Smooth muscle cell (in vitro differentiated cells): Measurements from ENCODE around the gene SMYD3. TPM values are rescaled to one million over a fixed set of nuclear protein-coding genes. Genes with fewer than 3 reads are reported as not detected.

Source experiments
- DNase-seq: peaks from one replicate; lab custom pipeline; 2025; ENCODE audit not compliant: unreplicated experiment; lab: John Stamatoyannopoulos, UW
- H2AFZ ChIP-seq: fragments of 200-600 bp; sonication (generic); 2 replicates; pipeline ENCODE4 v1.6.0; 2016; ENCODE audit warnings: antibody characterized with exemption, low read depth, mild to moderate bottlenecking
- H3F3A ChIP-seq: fragments of 200-600 bp; sonication (generic); 2 replicates; pipeline ENCODE4 v1.6.0; 2017; ENCODE audit warnings: antibody characterized with exemption, low read depth
- H3K27ac ChIP-seq: fragments of 200-600 bp; sonication (generic); 2 replicates; pipeline ENCODE4 v1.5.1; 2016; ENCODE audit warnings: low read depth, mild to moderate bottlenecking
- H3K27me3 ChIP-seq: fragments of 200-600 bp; sonication (generic); 2 replicates; pipeline ENCODE4 v1.6.1; 2016; ENCODE audit warnings: low read depth, mild to moderate bottlenecking
- H3K36me3 ChIP-seq: fragments of 200-600 bp; sonication (generic); 2 replicates; pipeline ENCODE4 v1.5.1; 2016; ENCODE audit warnings: low read depth
- H3K4me1 ChIP-seq: fragments of 200-600 bp; sonication (generic); 2 replicates; pipeline ENCODE4 v1.5.1; 2016; ENCODE audit warnings: low read depth
- H3K4me2 ChIP-seq: fragments of 200-600 bp; sonication (generic); 2 replicates; pipeline ENCODE4 v1.6.0; 2016; ENCODE audit warnings: mild to moderate bottlenecking
- H3K4me3 ChIP-seq: fragments of 200-600 bp; sonication (generic); 2 replicates; pipeline ENCODE4 v1.5.1; 2016; ENCODE audit warnings: mild to moderate bottlenecking
- H3K79me2 ChIP-seq: fragments of 200-600 bp; sonication (generic); 2 replicates; pipeline ENCODE4 v1.6.0; 2016; ENCODE audit warnings: low read depth, mild to moderate bottlenecking
- H3K9ac ChIP-seq: fragments of 200-600 bp; sonication (generic); 2 replicates; pipeline ENCODE4 v1.6.0; 2016; ENCODE audit warnings: low read depth
- H3K9me3 ChIP-seq: fragments of 200-600 bp; sonication (generic); replicated peaks from 2 replicates; pipeline ENCODE4 v1.5.1; 2016; ENCODE audit warnings: low read depth
- H4K20me1 ChIP-seq: fragments of 200-600 bp; sonication (generic); 2 replicates; pipeline ENCODE4 v1.6.0; 2016; ENCODE audit warnings: low read depth
- CTCF ChIP-seq: fragments of 200-600 bp; sonication (generic); IDR thresholded peaks from 2 replicates; pipeline ENCODE4 v1.5.1; 2017; ENCODE audit warnings: borderline replicate concordance, mild to moderate bottlenecking, antibody characterized with exemption; ENCODE audit not compliant: insufficient read depth, poor library complexity, severe bottlenecking
- WGBS: methylation state at CpG from one replicate; pipeline ENCODE4 v1.1.7; 2016; ENCODE audit warnings: low lambda C conversion rate; 5-methylcytosine and 5-hydroxymethylcytosine counted together
- polyA plus RNA-seq: library from polyadenylated mRNA; unstranded; fragments of >200 nt; fragmentation: Nextera tagmentation; extraction: Ambion mirVana; gene quantifications from 2 replicates; pipeline ENCODE4 v1.2.1, GENCODE V29; 2016
- total RNA-seq: library from RNA; depleted of rRNA; stranded (reverse); fragments of >200 nt; gene quantifications from 2 replicates; pipeline ENCODE4 v1.2.3, GENCODE V29; 2014

Gene SMYD3
- total and polyA plus RNA-seq, 2 experiments from 2014 or later: 162 to 301 TPM

GRCh38 chr1:245869847-245870246 lies 637.2 kb downstream of the SMYD3 start:
- Histone ChIP-seq H3F3A (peaks cover 26% of the 10 kb centered on the region), H3K36me3 (no peaks in the 10 kb centered on the region), H2AFZ (no peak overlapping the region), H3K4me3 (no peak overlapping the region), H3K9ac (no peak overlapping the region), H4K20me1 (no peaks in the 10 kb centered on the region), H3K27ac (peak overlapping the region; percentile 82), H3K4me2 (no peak overlapping the region), H3K9me3 (no peaks in the 10 kb centered on the region), H3K4me1 (peaks cover 19% of the 10 kb centered on the region), H3K27me3 (no peaks in the 10 kb centered on the region), H3K79me2 (peaks cover 7% of the 10 kb centered on the region)
- no peak for DNase-seq
- WGBS: 88% methylated on average over 7 of the region's 7 CpGs
- no peak for TF ChIP-seq CTCF

DNA sequence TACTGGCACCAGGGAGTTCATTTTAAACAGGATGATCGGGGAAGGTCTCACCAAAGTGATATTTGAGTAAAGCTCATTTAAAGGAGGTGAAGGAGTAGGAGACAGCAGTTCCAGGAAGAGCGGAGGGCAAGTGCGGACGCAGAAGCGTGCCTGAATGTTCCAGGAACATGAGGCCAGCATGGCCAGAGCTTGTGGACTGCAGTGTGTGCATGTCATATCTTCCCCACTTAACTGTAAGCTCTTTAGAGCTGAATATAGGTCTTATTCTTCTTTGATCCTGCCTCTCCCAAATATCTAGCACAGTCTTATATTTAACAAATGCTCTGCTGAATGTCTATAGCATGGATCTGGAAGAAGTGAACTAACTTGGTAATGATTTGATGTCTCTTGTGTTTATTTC lies 639.3 kb downstream of the SMYD3 start:
- Histone ChIP-seq H3K79me2 (peaks cover 7% of the 10 kb centered on the region), H3K27ac (no peak overlapping the region), H3K9ac (no peak overlapping the region), H3F3A (peaks cover 9% of the 10 kb centered on the region), H3K9me3 (no peaks in the 10 kb centered on the region), H4K20me1 (no peaks in the 10 kb centered on the region), H3K4me3 (no peak overlapping the region), H3K27me3 (no peaks in the 10 kb centered on the region), H2AFZ (no peak overlapping the region), H3K4me2 (no peak overlapping the region), H3K4me1 (peaks cover 4% of the 10 kb centered on the region), H3K36me3 (peaks cover 4% of the 10 kb centered on the region)
- WGBS: 74% methylated on average over 5 of the region's 5 CpGs
- no peak for TF ChIP-seq CTCF
- no peak for DNase-seq

DNA sequence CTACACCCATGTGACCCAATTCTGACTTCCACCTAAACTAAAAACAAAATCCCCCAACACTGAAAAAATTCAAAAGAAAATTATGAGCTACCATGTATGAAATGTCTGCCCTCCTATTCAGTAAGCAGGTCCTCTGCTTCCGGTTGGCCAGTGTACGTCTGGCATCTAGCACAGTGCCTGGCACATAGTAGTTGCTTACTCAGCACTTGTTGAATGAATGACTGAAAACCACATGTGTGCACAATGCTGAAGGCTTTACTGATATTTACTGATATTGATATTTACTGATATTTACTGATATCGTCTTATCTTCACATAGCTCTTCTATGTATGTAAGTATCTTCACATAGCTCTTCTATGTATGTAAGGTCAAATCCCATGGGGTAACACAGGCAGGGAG lies 642.2 kb downstream of the SMYD3 start:
- 93% methylated on average over 3 of the region's 3 CpGs for WGBS
- H3K4me1 ChIP-seq: peaks cover 8% of the 10 kb centered on the region
- no peak for DNase-seq
- no peak overlapping the region for H2AFZ ChIP-seq
- no peak overlapping the region for H3K9ac ChIP-seq
- no peaks in the 10 kb centered on the region for H4K20me1 ChIP-seq
- peaks cover 4% of the 10 kb centered on the region for H3K36me3 ChIP-seq
- H3K4me3 ChIP-seq: no peak overlapping the region
- no peaks in the 10 kb centered on the region for H3K9me3 ChIP-seq
- peaks cover 3% of the 10 kb centered on the region for H3K79me2 ChIP-seq
- TF ChIP-seq CTCF: no peak
- H3F3A ChIP-seq: peaks cover 9% of the 10 kb centered on the region
- no peak overlapping the region for H3K27ac ChIP-seq
- no peak overlapping the region for H3K4me2 ChIP-seq
- H3K27me3 ChIP-seq: no peaks in the 10 kb centered on the region

GRCh38 chr1:245863566-245864184 lies 643.4 kb downstream of the SMYD3 start:
- Histone ChIP-seq H3K27ac (no peak overlapping the region), H3K9me3 (no peaks in the 10 kb centered on the region), H3K4me2 (no peak overlapping the region), H4K20me1 (no peaks in the 10 kb centered on the region), H3K4me1 (peaks cover 12% of the 10 kb centered on the region), H3K27me3 (no peaks in the 10 kb centered on the region), H3F3A (peaks cover 9% of the 10 kb centered on the region), H3K36me3 (peaks cover 4% of the 10 kb centered on the region), H3K79me2 (peaks cover 3% of the 10 kb centered on the region), H2AFZ (no peak overlapping the region), H3K9ac (no peak overlapping the region), H3K4me3 (no peak overlapping the region)
- DNase-seq: no peak
- 77% methylated on average over 10 of the region's 10 CpGs for WGBS
- no peak for TF ChIP-seq CTCF
